SH-SY5Y (cell line): Measurements from ENCODE around the gene SHANK2.

ENCODE experiments used
- GATA2 ChIP-seq: IDR thresholded peaks from 2 replicates; pipeline ENCODE4 v1.6.1; 2011; ENCODE audit warnings: mild to moderate bottlenecking, low read depth, low read length
- GATA3 ChIP-seq: IDR thresholded peaks from 2 replicates; pipeline ENCODE4 v1.6.1; 2011; ENCODE audit warnings: low read depth, mild to moderate bottlenecking, low read length, moderate library complexity

Gene SHANK2

GRCh38 chr11:71223081-71223405 is 29.3 kb downstream of the SHANK2 start:
- TF ChIP-seq GATA2 (no peak), GATA3 (no peak)

- TF ChIP-seq GATA3: no peak
- no peak for TF ChIP-seq GATA2
Observed at GRCh38 chr11:71222318-71223080, 29.9 kb downstream of the SHANK2 start.

- no peak for TF ChIP-seq GATA2
- TF ChIP-seq GATA3: no peak
Observed at GRCh38 chr11:71221821-71222220, 30.6 kb downstream of the SHANK2 start.

- no peak for TF ChIP-seq GATA3
- no peak for TF ChIP-seq GATA2
Observed at GRCh38 chr11:71221201-71221600, 31.2 kb downstream of the SHANK2 start.

- TF ChIP-seq GATA2: no peak
- no peak for TF ChIP-seq GATA3
Observed at GRCh38 chr11:71218789-71219499, 33.4 kb downstream of the SHANK2 start.

GRCh38 chr11:71215425-71215965 is 36.9 kb downstream of the SHANK2 start:
- no peak for TF ChIP-seq GATA3
- TF ChIP-seq GATA2: no peak

- TF ChIP-seq GATA2: no peak
Observed at GRCh38 chr11:71214553-71215424, 37.6 kb downstream of the SHANK2 start.

GRCh38 chr11:71213696-71214552 is 38.5 kb downstream of the SHANK2 start:
- no peak for TF ChIP-seq GATA3
- TF ChIP-seq GATA2: no peak

GRCh38 chr11:71212871-71213559 is 39.4 kb downstream of the SHANK2 start:
- TF ChIP-seq GATA3 (no peak), GATA2 (no peak)

- TF ChIP-seq GATA2 (no peak), GATA3 (no peak)
Observed at GRCh38 chr11:71211631-71212030, 40.7 kb downstream of the SHANK2 start.

- TF ChIP-seq GATA2 (no peak), GATA3 (no peak)
Observed at GRCh38 chr11:71210861-71211260, 41.5 kb downstream of the SHANK2 start.

GRCh38 chr11:71209656-71210055 is 42.7 kb downstream of the SHANK2 start:
- TF ChIP-seq GATA3: no peak
- TF ChIP-seq GATA2: no peak

- TF ChIP-seq GATA3 (no peak), GATA2 (no peak)
Observed at GRCh38 chr11:71209181-71209580, 43.2 kb downstream of the SHANK2 start.
